GM18861 (cell line): Measurements from ENCODE around the gene EMC9.
A peak's percentile ranks its signal among the peaks of the same experiment; 100 is the strongest.

ENCODE experiments used
- ATAC-seq: cut with Tn5 transposase; IDR thresholded peaks from one replicate; pipeline ENCODE4 v1.9.1; 2021; ENCODE audit not compliant: unreplicated experiment

The EMC9 gene

DNA sequence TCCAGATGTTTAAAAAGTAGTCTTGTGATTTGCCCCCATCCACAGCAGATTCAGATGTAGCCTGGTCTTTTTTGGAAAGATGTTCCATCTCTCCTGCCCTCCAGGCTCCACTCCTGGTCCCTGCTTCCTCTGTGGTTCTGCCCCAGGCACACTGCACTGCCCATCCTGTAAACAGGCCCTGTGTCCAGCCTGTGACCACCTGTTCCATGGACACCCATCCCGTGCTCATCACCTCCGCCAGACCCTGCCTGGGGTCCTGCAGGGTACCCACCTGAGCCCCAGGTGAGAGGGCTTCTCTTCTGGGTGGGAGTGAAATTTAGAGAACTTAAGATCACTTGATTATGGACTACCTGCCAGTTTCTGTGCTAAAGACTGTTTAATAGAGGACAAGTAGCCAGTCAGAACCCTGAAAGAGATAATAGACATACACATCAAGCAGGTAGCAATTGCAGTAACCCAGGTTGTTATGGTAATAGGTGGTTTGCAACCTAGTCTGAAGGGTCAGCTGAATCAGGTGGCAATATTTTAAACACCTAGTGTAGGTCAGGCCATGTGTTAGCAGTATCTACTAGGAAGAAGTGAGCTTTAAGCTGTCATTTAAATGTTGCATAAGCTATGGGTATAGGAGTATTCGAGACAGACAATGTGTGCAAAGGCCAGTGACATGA is 8.0 kb upstream of the EMC9 start:
- ATAC-seq, result no peak

DNA sequence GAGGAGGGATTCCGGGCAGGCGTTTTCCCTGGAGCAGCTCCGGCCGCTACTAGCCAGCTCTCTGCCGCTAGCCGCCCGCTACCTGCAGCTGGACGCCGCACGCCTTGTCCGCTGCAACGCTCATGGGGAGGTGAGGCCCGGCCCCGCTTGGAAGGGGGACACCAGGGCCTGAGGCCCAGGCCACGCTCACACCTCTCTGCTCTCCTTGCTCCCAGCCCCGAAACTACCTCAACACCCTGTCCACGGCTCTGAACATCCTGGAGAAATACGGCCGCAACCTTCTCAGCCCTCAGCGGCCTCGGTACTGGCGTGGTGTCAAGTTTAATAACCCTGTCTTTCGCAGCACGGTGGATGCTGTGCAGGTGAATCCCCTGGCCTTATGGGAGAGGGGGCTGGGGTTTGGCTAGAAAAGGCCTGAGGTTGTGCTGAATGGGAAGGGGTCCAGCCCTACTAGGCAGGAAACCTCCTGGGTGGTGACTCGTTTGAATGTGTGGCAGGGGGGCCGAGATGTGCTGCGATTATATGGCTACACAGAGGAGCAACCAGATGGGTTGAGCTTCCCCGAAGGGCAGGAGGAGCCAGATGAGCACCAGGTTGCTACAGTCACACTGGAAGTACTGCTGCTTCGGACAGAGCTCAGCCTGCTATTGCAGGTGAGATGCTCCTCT is 6.5 kb upstream of the EMC9 start:
- ATAC-seq, result no peak

DNA sequence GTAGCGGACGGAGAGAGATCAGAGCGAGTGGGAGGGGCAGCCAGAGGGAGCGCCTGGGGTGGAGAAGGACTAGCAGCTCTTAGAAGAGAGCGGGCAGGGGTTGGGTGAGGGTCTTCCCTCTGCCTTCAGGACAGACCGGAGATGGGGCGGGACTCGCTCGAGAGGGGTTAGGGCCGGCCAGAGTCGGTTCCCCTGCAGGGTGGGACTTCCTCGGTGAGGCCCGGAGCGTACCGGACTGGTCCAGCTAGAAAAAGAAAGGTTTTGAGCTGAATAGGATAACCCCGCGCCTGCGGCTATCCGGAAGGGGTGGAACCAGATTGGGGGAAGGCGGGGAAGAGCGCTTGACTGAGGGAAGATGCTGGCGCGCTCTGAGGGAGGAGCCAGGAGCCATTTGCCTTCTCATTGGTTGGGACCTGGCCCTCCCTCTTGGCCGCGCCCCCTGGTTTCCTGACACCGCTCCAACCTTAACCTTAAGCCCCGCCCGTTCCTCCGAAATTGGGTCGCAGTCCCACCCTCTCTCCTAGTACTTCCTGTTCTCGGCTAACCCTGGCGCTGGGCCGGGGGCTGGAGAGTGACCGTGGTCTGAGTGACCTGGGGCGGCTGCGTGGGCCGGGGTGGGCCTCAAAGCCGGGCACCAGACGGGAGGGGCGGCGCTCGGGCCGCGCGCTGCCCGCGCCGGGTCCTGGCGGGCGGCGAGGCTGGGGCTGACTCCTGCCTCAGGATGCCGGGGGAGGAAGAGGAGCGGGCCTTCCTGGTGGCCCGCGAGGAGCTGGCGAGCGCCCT is 5.8 kb upstream of the EMC9 start, which contains the start of gene RNF31:
RNF31 (plus strand) TSS at position 521 of the 783 bp plus-strand sequence; CDS start at position 722, 201 bp downstream.
- peak; percentile 74 for ATAC-seq

DNA sequence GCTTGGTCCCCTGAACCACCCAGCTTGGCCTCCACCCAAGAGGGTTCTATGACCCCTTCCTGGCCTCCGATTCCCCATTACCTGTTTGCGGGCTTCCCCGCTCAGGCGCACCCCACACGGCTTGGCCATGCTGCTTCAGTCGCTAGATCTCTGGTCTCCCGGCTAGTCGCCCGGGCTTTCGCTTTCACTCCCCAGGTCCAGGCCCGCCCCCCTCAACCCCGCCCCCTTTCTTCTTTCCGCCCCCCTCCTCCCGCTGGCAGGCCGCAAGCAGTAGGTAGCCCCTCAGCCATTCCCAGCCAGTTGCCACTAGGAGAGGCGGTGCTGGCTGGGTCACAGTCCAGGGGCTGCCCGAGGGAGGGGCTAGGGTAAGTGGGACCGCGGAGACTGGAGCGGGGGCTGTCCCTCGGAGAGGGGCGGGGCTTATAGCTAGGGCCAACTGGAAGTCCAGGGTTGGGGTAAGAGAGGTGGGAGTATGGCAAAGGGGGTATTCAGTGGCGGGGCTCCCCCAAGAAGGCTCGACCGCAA is 5.1 kb upstream of the EMC9 start, which contains the start of gene PSME2:
PSME2 (minus strand) TSS at position 158 of the 525 bp plus-strand sequence; CDS start at position 129, 29 bp downstream.
- ATAC-seq, result peak; percentile 53

DNA sequence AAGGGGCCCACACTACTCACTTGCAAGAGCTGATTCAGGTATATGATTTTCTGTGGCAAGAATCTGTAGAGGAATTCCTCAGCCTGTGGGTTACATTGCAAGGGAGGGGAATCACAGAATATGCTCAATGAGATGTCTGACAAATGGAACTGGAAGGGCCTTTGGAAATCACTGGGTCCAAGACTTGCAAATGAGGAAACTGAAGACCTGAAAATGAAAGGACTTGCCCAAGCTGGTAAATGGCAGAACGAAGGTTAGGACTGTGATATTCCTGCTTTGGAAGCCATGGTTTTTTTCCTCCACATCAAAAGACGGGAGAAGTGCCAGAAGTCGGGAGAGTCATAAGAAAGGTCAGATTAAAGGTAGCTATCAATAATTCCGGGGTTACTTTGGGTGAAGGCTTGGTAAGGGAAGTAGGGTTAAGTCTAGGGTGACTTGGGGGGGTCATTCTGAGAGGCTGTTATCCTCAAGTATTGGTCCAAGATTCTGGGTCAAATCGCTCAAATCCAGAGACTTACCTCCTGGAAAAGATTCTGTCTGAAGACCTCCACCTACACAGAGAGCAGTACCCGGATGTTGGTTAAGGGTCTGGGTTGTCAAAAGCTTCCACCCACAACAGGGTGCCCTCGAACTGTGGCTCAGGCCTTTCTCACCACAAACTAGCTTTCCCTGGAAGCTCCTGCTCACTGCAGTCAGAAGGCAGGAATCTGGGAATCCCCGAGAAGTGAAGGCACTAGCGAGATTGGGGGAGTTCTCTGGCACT is 4.5 kb upstream of the EMC9 start:
- no peak for ATAC-seq

DNA sequence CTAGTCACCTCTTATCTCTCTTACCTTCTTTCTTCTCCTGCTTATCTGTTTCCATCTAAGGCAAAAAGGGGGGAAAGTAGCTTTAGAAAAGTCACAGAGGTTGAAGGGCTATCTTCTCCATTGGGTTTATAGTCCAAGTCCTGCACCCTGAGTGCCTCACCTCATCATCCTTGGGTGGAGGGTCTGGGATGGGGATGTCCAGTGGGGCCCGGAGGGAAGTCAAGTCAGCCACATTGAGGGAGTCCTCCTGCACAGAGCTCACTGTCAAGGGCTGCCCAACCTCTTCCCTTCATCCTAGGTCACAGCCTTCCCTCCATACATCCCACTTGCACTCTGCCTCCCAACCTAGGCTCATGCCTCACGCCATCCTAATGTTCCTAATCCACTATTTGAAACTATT is 3.8 kb upstream of the EMC9 start:
- no peak for ATAC-seq

DNA sequence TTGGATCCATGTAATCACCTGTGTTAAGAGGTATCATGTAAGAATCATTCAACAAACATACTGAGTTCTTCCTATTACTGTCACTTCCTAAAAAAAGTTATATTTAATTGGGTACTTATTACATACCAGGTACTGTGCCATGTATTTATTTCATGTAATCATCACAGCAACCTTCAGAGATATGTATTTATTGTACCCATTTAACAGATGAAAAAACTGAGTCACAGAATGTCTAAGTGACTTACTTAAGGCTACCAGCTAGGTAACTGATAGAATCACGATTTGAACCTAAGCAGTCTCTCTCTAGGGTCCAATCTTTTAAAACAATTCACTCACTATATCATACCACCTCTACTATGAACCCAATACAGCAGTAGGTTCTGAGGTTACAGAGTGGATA is 3.1 kb upstream of the EMC9 start:
- no peak for ATAC-seq

DNA sequence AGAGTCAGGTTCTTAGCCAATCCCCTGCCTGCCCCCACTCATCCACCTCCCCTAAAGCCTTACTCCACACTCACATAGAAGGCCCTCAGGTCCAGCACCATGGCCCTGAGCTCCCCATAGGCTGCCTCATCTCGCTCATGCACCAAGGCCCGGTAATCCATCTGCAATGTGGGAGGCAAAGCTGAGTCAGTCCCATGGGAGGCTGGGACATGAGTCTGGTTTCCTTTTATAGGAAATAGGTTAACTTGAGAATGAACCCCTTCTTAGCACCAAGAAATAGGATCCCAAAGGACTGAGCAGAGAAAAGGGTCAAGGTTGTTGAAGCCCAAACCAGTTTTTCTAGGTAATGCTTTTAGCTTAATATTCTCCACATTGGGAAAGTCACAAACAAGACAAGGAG is 2.1 kb upstream of the EMC9 start:
- ATAC-seq, result no peak

DNA sequence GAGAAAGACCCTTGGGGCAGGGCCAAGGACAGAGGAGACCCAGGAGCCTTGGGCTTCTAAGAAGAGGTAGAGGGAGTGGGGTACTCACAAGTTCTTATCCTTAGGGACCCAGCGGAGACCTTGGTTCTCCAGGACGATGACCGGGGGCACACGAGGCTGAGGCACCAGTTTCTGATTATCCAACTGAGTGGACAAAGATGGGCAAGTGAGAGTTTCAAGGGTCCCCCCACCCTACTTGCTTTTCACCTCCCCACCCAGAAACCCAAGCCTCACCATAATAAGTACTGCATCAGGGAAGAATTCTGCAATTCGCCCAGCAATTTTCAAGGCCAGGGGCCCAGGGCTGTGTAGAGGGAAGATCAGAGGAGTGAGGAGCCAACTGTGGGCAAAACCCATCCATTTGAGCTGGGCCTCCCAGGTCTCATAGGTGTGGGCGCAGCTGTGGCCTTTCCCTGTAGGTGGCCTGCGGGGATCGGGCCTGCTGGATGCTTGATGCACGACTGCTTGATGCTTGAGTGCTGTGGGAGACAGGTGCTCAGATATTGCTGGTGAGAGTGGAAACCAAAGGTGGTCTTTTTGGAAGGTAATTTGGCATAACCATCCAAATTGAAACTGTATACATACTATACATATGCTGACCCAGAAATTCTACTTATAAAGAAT is 2.0 kb downstream of the EMC9 start:
- ATAC-seq, result no peak

DNA sequence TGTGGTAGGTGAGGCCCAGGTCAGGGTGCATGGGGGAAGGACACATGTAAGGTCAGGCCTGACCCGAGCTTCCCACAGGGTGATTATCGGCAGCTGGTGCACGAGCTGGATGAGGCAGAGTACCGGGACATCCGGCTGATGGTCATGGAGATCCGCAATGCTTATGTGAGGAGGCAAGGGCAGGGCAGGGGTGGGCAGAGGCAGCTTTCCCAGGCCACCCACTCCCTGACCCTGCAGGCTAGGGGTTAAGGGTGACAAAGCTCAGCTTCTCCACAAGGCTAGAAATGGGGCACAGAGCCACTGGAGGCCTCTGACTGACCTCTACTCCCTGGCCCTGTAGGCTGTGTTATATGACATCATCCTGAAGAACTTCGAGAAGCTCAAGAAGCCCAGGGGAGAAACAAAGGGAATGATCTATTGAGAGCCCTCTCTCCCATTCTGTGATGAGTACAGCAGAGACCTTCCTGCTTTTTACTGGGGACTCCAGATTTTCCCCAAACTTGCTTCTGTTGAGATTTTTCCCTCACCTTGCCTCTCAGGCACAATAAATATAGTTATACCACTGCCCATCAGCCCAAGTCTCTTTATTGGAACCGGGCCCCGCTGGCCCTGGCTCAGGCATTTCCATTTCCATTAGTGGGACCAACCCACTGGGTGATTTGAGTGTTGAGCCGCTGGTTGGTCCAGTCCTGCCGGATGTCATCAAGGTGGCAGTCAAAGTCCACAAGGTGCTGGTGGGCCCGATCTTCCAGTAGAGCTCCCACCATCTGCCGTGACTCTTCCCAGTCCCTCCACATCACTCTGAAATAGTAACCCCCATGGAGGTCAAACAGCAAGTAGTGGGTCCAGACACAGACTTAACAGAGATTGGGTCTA is 2.8 kb downstream of the EMC9 start:
- ATAC-seq, result no peak

DNA sequence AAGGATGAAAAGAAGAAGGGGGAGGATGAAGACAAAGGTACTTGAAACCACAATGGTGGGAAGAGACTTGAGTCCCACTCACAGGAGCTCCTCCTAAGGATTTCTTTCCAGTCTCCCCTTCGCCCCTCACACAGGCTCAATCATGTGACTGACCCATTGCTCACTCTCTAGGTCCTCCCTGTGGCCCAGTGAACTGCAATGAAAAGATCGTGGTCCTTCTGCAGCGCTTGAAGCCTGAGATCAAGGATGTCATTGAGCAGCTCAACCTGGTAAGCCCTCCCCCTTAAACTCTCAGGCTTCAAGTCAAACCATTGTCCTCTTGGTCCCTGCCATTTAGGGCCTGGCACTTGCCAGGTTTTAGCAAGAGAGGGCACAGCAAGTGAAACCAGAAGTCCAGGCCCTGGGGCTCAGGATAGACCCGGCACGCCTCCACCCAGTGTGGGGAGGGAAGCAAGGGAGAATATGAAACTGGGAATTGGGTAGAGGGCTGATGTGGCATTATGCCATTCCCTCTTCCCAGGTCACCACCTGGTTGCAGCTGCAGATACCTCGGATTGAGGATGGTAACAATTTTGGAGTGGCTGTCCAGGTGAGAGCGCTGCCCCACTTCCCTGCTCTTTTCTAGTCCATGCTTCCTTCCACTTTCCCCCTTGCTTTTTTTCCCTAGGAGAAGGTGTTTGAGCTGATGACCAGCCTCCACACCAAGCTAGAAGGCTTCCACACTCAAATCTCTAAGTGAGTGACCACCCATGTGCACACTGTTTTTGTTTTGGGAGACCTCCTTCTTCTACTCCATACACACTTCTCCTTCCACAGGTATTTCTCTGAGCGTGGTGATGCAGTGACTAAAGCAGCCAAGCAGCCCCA is 3.6 kb downstream of the EMC9 start:
- no peak for ATAC-seq

DNA sequence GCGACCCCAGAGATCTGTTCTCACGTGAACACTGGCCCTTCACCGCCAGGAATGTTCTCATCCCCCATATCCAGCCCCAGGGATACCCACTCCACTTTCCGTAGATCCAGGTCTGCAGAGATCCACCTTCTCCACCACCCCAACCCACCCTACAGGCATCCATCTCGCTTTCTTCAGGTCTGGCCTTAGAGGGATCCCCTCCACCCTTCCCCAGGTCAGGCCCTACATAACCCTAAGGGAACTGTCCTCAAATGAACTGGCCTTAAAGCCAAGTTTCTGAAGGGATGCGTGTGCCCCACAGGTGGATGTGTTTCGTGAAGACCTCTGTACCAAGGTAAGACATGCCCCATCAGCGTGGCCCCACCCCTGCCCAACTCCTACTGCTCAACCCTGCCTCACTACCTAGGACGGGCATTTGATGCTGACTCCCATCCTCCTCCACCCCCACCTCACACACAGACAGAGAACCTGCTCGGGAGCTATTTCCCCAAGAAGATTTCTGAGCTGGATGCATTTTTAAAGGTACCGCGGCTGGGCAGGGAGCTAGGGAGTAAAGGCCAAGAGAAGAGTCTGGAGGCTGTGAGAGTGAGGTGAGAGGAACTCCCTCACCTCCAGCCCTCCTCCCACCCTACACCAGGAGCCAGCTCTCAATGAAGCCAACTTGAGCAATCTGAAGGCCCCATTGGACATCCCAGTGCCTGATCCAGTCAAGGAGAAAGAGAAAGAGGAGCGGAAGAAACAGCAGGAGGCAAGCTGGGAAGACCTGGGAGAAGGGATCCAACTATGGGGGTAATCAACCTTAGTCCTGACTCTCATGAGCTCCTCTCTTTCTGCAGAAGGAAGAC is 4.5 kb downstream of the EMC9 start:
- no peak for ATAC-seq

DNA sequence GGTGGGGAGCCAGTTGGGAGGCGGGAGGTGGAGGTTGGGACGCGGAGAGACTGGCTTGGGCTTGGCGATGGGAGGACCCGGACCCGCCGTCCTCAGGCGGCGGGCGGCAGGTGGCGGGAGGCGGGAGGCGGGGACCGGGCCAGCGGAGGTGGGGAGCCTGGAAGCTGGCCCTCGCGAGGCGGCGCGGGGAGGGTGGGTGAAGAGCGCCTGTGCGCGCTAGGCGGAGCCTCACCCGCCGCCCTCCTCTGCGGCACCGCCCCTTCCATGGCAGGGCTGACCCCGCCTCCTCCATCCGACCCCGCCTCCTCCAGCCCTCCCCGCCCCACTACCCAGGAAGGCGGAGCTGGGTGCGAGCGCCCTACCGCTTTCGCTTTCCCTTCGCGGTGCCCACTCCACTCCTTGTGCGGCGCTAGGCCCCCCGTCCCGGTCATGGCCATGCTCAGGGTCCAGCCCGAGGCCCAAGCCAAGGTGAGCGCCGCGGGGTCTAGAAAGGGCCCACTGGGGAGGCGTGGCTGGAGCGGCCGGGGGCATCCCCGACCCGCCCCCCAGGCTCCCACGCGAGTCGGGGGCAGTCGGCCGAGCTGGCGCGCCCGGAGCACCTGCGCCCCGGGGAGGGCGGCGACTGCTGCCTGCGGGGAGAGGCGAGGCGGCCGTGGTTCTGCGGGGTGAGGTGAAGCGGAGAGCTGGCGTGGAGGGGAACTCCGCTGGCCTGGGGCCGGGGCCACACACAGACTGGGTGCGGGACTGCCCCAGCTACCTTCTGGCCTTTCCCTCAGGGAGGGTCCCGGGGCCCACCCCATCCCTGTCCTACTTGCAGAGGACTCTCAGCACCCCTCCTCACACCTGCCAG is 5.3 kb downstream of the EMC9 start, which contains the start of gene PSME1:
PSME1 (plus strand) TSS at position 361 of the 850 bp plus-strand sequence; CDS start at position 430, 69 bp downstream.
- peak; percentile 76 for ATAC-seq

DNA sequence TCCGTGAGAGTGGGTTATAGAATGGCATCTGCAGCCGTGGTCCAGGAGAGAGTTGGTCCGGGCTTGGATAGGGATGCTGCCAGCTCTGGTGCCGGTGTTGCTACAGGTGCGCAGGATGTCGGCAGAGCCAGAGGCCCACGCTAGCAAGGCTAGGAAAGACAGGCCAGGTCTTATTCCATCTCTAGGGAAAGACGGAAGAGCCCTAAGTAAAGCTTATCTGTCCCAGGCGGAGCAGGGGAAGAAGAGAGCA is 5.9 kb downstream of the EMC9 start:
- ATAC-seq, result no peak

DNA sequence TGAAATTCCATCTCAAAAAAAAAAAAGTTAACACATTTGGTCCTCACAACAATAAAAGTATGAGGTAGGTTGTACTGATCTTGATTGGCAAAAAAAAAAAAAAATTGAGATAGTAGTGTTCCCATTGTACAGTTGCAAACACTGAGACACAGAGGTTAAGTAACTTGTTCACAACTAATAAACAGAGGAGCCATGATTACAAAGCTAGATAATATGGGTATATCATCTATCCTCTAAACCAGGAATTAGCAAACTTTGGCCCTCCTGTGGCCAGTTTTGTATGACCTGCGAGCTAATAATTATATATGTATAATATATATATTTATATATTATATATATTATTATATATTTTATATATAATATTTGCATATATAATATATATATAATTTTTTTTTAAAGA is 7.7 kb downstream of the EMC9 start:
- ATAC-seq, result no peak

DNA sequence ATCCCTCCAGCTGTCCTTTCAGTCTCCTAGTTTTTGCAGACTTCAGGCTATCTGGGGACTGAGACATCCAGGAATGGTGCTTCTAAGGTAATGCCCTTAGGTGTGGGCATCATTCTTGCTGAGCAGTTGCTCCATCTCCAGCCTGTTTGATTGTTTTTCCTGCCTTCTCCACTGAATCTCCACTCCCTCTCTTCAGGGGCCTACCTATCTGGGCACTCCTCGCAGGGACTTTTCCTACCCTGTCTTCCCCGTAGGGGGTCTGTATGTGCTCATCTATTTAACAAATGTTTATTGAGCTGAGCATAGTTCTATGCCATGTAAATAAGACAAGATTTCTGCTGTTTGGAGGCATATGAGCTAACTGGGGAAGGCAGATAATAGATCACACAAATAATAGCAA is 8.4 kb downstream of the EMC9 start:
- no peak for ATAC-seq
